ENCODE data around the gene RALGAPA1. TPM values are rescaled to one million over a fixed set of nuclear protein-coding genes. Genes with fewer than 3 reads are reported as not detected.

The RALGAPA1 gene
- polyA plus RNA-seq, 1 donor (not counting 4 experiments of a cell fraction or from before 2014, with no cell fraction given) = 12.1 TPM

GRCh38 chr14:35558680-35559079, 250.4 kb downstream of the RALGAPA1 start:
- Histone ChIP-seq H3K4me1 (ENCODE audit: control insufficient read depth, extremely low read depth, insufficient read depth, low read length) (peaks cover 3% of the 10 kb centered on the region), H3K4me3 (ENCODE audit: control insufficient read depth in 2 of 3, extremely low read depth in 1 of 3, insufficient read depth in 2 of 3, low read depth in 1 of 3, low read length in 3 of 3) (no peak overlapping the region), H3K27ac (ENCODE audit: control insufficient read depth, insufficient read depth, low read length) (no peak overlapping the region), H2AFZ (ENCODE audit: control insufficient read depth, low read length) (no peak overlapping the region), H3K9me3 (ENCODE audit: control insufficient read depth, low read depth, low read length) (no peaks in the 10 kb centered on the region), H3K27me3 (ENCODE audit: control insufficient read depth, extremely low read depth, insufficient read depth, low read length) (no peaks in the 10 kb centered on the region), H3K4me2 (ENCODE audit: control insufficient read depth, extremely low read depth, insufficient read depth, low read depth, low read length) (no peak overlapping the region), H3K9ac (ENCODE audit: control insufficient read depth, extremely low read depth, insufficient read depth, low read length) (no peak overlapping the region), H3K9me1 (ENCODE audit: control insufficient read depth, extremely low read depth, insufficient read depth, low read length) (no peaks in the 10 kb centered on the region), H3K36me3 (ENCODE audit: control insufficient read depth in 2 of 2, extremely low read depth in 1 of 2, insufficient read depth in 2 of 2, low read length in 2 of 2) (no peaks in the 10 kb centered on the region), H4K20me1 (ENCODE audit: control insufficient read depth, extremely low read depth, insufficient read depth, low read length) (no peaks in the 10 kb centered on the region), H3K79me2 (ENCODE audit: control insufficient read depth, insufficient read depth, low read length) (no peaks in the 10 kb centered on the region)
- dilution Hi-C loops (cut with MboI; ENCODE audit: extremely low pct_ligation_motif_present, low sequenced_read_pairs) = no loop called here
- DNase-seq (ENCODE audit: low read depth, low spot score) = no peak
- TF ChIP-seq CTCF (optimal IDR thresholded peaks at IDR 0.05 in 1 of 3, IDR thresholded peaks at IDR 0.05 in 1 of 3, conservative IDR thresholded peaks at IDR 0.05 in 1 of 3; ENCODE audit: extremely low read depth in 1 of 3, insufficient read depth in 2 of 3, low read length in 3 of 3) = no peak
- TF ChIP-seq EZH2 (IDR thresholded peaks at IDR 0.05; ENCODE audit: low read length) = no peak
- no peak for FAIRE-seq

GRCh38 chr14:35557221-35557747, 251.8 kb downstream of the RALGAPA1 start:
- dilution Hi-C loops (cut with MboI; ENCODE audit: extremely low pct_ligation_motif_present, low sequenced_read_pairs) = no loop called here
- FAIRE-seq = no peak
- H3K4me3 ChIP-seq (ENCODE audit: control insufficient read depth in 2 of 3, extremely low read depth in 1 of 3, insufficient read depth in 2 of 3, low read depth in 1 of 3, low read length in 3 of 3) = no peak overlapping the region

More at GRCh38 chr14:35557221-35557747, 251.8 kb downstream of the RALGAPA1 start:
- Histone ChIP-seq H3K4me1 (ENCODE audit: control insufficient read depth, extremely low read depth, insufficient read depth, low read length) (peaks cover 3% of the 10 kb centered on the region), H3K79me2 (ENCODE audit: control insufficient read depth, insufficient read depth, low read length) (no peaks in the 10 kb centered on the region), H3K36me3 (ENCODE audit: control insufficient read depth in 2 of 2, extremely low read depth in 1 of 2, insufficient read depth in 2 of 2, low read length in 2 of 2) (no peaks in the 10 kb centered on the region), H3K9ac (ENCODE audit: control insufficient read depth, extremely low read depth, insufficient read depth, low read length) (no peak overlapping the region), H3K27ac (ENCODE audit: control insufficient read depth, insufficient read depth, low read length) (no peak overlapping the region), H3K9me1 (ENCODE audit: control insufficient read depth, extremely low read depth, insufficient read depth, low read length) (no peaks in the 10 kb centered on the region), H3K27me3 (ENCODE audit: control insufficient read depth, extremely low read depth, insufficient read depth, low read length) (no peaks in the 10 kb centered on the region), H3K4me2 (ENCODE audit: control insufficient read depth, extremely low read depth, insufficient read depth, low read depth, low read length) (no peak overlapping the region), H4K20me1 (ENCODE audit: control insufficient read depth, extremely low read depth, insufficient read depth, low read length) (no peaks in the 10 kb centered on the region), H2AFZ (ENCODE audit: control insufficient read depth, low read length) (no peak overlapping the region), H3K9me3 (ENCODE audit: control insufficient read depth, low read depth, low read length) (no peaks in the 10 kb centered on the region)
- TF ChIP-seq CTCF (optimal IDR thresholded peaks at IDR 0.05 in 1 of 3, IDR thresholded peaks at IDR 0.05 in 1 of 3, conservative IDR thresholded peaks at IDR 0.05 in 1 of 3; ENCODE audit: extremely low read depth in 1 of 3, insufficient read depth in 2 of 3, low read length in 3 of 3) (no peak), EZH2 (IDR thresholded peaks at IDR 0.05; ENCODE audit: low read length) (no peak)
- no peak for DNase-seq (ENCODE audit: low read depth, low spot score)
